BE2C (cell line): ENCODE results near the gene ICE1.

Experiments
- DNase-seq: peaks from one replicate; pipeline ENCODE4 v3.0.0-alpha.2; 2020
- H3K27me3 ChIP-seq: fragments of 250-450 bp; sonication (Bioruptor Pico); 2 replicates; pipeline ENCODE4 v1.5.1; 2020; ENCODE audit warnings: mild to moderate bottlenecking
- H3K36me3 ChIP-seq: fragments of 250-450 bp; sonication (Bioruptor Pico); 2 replicates; pipeline ENCODE4 v1.5.1; 2020; ENCODE audit warnings: mild to moderate bottlenecking
- H3K4me1 ChIP-seq: fragments of 250-450 bp; sonication (Bioruptor Pico); 2 replicates; pipeline ENCODE4 v1.5.1; 2020
- H3K4me3 ChIP-seq: 2 replicates; pipeline ENCODE4 v1.5.1; 2011; ENCODE audit warnings: low read depth, low read length
- H3K9me3 ChIP-seq: fragments of 250-450 bp; sonication (Bioruptor Pico); 2 replicates; pipeline ENCODE4 v1.5.1; 2020
- TF ChIP-seq, protein P1 (sequence below): IDR thresholded peaks from 2 replicates; pipeline ENCODE4 v1.5.1; 2012; ENCODE audit warnings: mild to moderate bottlenecking, low read depth, low read length

The ICE1 gene

DNA sequence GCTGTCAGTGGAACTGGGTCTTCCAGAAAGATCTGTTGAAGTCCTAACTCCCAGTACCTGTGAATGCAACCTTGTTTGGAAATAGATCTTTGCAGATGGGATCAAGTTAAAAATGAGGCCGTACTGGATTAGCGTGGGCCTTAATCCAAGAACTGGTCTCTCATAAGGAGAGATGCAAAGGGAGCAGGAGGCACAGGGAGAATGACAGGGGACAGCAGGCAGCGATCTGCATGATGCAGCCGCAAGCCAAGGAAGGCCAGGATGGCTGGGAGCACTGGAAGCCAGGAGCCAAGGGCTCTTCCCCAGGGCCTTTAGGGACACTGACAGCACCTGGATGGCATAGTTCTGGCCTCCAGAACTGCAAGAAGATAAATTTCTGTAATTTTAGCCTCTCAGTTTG, 114.4 kb downstream of the ICE1 start:
- Histone ChIP-seq H3K4me1 (no peaks in the 10 kb centered on the region), H3K9me3 (no peaks in the 10 kb centered on the region), H3K36me3 (no peaks in the 10 kb centered on the region), H3K27me3 (no peaks in the 10 kb centered on the region), H3K4me3 (no peak overlapping the region)
- TF ChIP-seq, protein P1, sequence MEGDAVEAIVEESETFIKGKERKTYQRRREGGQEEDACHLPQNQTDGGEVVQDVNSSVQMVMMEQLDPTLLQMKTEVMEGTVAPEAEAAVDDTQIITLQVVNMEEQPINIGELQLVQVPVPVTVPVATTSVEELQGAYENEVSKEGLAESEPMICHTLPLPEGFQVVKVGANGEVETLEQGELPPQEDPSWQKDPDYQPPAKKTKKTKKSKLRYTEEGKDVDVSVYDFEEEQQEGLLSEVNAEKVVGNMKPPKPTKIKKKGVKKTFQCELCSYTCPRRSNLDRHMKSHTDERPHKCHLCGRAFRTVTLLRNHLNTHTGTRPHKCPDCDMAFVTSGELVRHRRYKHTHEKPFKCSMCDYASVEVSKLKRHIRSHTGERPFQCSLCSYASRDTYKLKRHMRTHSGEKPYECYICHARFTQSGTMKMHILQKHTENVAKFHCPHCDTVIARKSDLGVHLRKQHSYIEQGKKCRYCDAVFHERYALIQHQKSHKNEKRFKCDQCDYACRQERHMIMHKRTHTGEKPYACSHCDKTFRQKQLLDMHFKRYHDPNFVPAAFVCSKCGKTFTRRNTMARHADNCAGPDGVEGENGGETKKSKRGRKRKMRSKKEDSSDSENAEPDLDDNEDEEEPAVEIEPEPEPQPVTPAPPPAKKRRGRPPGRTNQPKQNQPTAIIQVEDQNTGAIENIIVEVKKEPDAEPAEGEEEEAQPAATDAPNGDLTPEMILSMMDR = no peak
- DNase-seq = no peak

GRCh38 chr5:5537426-5537825, 114.9 kb downstream of the ICE1 start:
- no peak overlapping the region for H3K4me3 ChIP-seq
- TF ChIP-seq, protein P1 = no peak
- H3K27me3 ChIP-seq = no peaks in the 10 kb centered on the region
- H3K4me1 ChIP-seq = peaks cover 5% of the 10 kb centered on the region
- H3K36me3 ChIP-seq = no peaks in the 10 kb centered on the region
- H3K9me3 ChIP-seq = no peaks in the 10 kb centered on the region
- DNase-seq = no peak

- H3K36me3 ChIP-seq = no peaks in the 10 kb centered on the region
- peaks cover 7% of the 10 kb centered on the region for H3K4me1 ChIP-seq
- no peaks in the 10 kb centered on the region for H3K9me3 ChIP-seq
- no peaks in the 10 kb centered on the region for H3K27me3 ChIP-seq
- no peak for DNase-seq
- no peak overlapping the region for H3K4me3 ChIP-seq
- TF ChIP-seq, protein P1 = no peak
Measured at GRCh38 chr5:5539590-5539989, 117.1 kb downstream of the ICE1 start.
